Naive thymus-derived CD4-positive, alpha-beta T cell (primary cell): ENCODE measurements around the gene PRSS56. TPM values are rescaled to one million over a fixed set of nuclear protein-coding genes. Genes with fewer than 3 reads are reported as not detected.

Experiments
- ATAC-seq: fragments of 150-1000 bp; cut with Tn5 transposase; 2 replicates; pipeline ENCODE4 v1.10.0; 2021; ENCODE audit warnings: mild to moderate bottlenecking, moderate library complexity
- CTCF ChIA-PET: fragments of 350-600 bp; sonication (Branson Sonifier 250); formaldehyde crosslinking; loops from one replicate; lab custom pipeline; 2021; ENCODE audit warnings: antibody characterized with exemption; lab: Charles Lee
- POLR2A ChIA-PET: fragments of 350-600 bp; sonication (Branson Sonifier 250); formaldehyde crosslinking; loops from one replicate; lab custom pipeline; 2021; ENCODE audit warnings: antibody characterized with exemption, inconsistent platforms; lab: Charles Lee
- DNase-seq, 9 donors: peaks; one replicate each; pipeline versions ENCODE4 v3.0.0 to v3.0.0-alpha.2; 2020 to 2022; ENCODE audit warnings: mixed read lengths in 1 of 9
- H3K27ac ChIP-seq: one replicate; pipeline ENCODE4 v1.7.0; 2013; ENCODE audit warnings: mild to moderate bottlenecking, low read depth, low read length, moderate library complexity
- H3K27me3 ChIP-seq, 2 donors: one replicate each; pipeline ENCODE4 v1.7.0; 2013; ENCODE audit warnings: low read length in 2 of 2, mild to moderate bottlenecking in 2 of 2, moderate library complexity in 2 of 2; ENCODE audit not compliant: control insufficient read depth in 2 of 2, insufficient read depth in 2 of 2
- H3K36me3 ChIP-seq, 3 experiments: 1 replicate in 2 of 3; 2 replicates in 1 of 3; pipeline ENCODE4 v1.7.0; 2013; ENCODE audit warnings: low read length in 3 of 3, mild to moderate bottlenecking in 3 of 3, moderate library complexity in 1 of 3; ENCODE audit not compliant: insufficient read depth in 3 of 3, control insufficient read depth in 2 of 3
- H3K4me1 ChIP-seq, 2 donors: one replicate each; pipeline ENCODE4 v1.7.0; 2013; ENCODE audit warnings: low read length in 2 of 2, mild to moderate bottlenecking in 2 of 2, moderate library complexity in 1 of 2; ENCODE audit not compliant: control insufficient read depth in 2 of 2, insufficient read depth in 2 of 2
- H3K4me3 ChIP-seq: 2 replicates; pipeline ENCODE4 v1.7.0; 2013; ENCODE audit warnings: mild to moderate bottlenecking, low read length
- H3K9me3 ChIP-seq, 3 experiments: 1 replicate in 2 of 3; 2 replicates in 1 of 3; pipeline ENCODE4 v1.7.0; 2013; ENCODE audit warnings: low read length in 3 of 3; ENCODE audit not compliant: control insufficient read depth in 2 of 3
- H3K27ac Mint-ChIP-seq, 9 donors: one replicate each; pipeline ENCODE4 v1.8.0; 2020 to 2022; ENCODE audit warnings: mixed read lengths in 9 of 9, mild to moderate bottlenecking in 8 of 9, moderate library complexity in 5 of 9, inconsistent platforms in 2 of 9
- H3K27me3 Mint-ChIP-seq, 5 donors: one replicate each; pipeline ENCODE4 v1.8.0; 2021 to 2022; ENCODE audit warnings: mixed read lengths in 5 of 5, mild to moderate bottlenecking in 1 of 5
- H3K36me3 Mint-ChIP-seq, 5 donors: one replicate each; pipeline ENCODE4 v1.8.0; 2020 to 2022; ENCODE audit warnings: mixed read lengths in 5 of 5, mild to moderate bottlenecking in 3 of 5, inconsistent platforms in 1 of 5
- H3K4me1 Mint-ChIP-seq, 7 donors: one replicate each; pipeline ENCODE4 v1.8.0; 2020 to 2022; ENCODE audit warnings: mixed read lengths in 7 of 7, mild to moderate bottlenecking in 3 of 7, inconsistent platforms in 1 of 7
- H3K4me3 Mint-ChIP-seq, 10 donors: one replicate each; pipeline ENCODE4 v1.8.0; 2020 to 2022; ENCODE audit warnings: mild to moderate bottlenecking in 10 of 10, mixed read lengths in 10 of 10, moderate library complexity in 6 of 10, inconsistent platforms in 2 of 10
- H3K9me3 Mint-ChIP-seq, 11 donors: one replicate each; pipeline ENCODE4 v1.8.0; 2020 to 2022; ENCODE audit warnings: mixed read lengths in 11 of 11, mild to moderate bottlenecking in 4 of 11, inconsistent platforms in 1 of 11, moderate library complexity in 1 of 11
- intact Hi-C, 2 donors: fragments of 100-400 bp; cut with micrococcal nuclease; formaldehyde crosslinking; loops; one replicate each; pipeline ENCODE4 v1.15.1; 2023
- polyA plus RNA-seq, 2 donors: library from polyadenylated mRNA; unstranded; fragments of 300-500 nt; fragmentation: Illumina TruSeq; gene quantifications; one replicate each; pipeline ENCODE4 v1.2.3, GENCODE V29; 2021
- total RNA-seq, 6 experiments: library from RNA in 5 of 6; stranded (reverse) in 5 of 6; gene quantifications; 1 replicate in 5 of 6; 2 replicates in 1 of 6; pipeline ENCODE4 v1.2.3 and lab custom pipeline; 2021 to 2026

Gene PRSS56
- total and polyA plus RNA-seq, 7 experiments from 2014 or later, result not detected

- POLR2A ChIA-PET, result no interaction called here
- no peaks in the 10 kb centered on the region for H3K9me3 ChIP-seq
- H3K36me3 ChIP-seq, result no peaks in the 10 kb centered on the region
- Mint-ChIP-seq H3K4me3 (peak overlapping the region in 8 of 10 donors; percentile 21 to 81 (median 46)), H3K9me3 (no peaks in the 10 kb centered on the region), H3K27me3 (peaks cover 34 to 60% (median 42%) of the 10 kb centered on the region in 5 donors), H3K36me3 (no peaks in the 10 kb centered on the region), H3K27ac (peak overlapping the region in 3 of 9 donors; percentile 55 to 67 (median 57)), H3K4me1 (peaks cover 0 to 9% (median 4%) of the 10 kb centered on the region in 7 donors)
- DNase-seq (peak; percentile 36 to 64 (median 52)), ATAC-seq (peak; percentile 72)
- H3K4me3 ChIP-seq, result no peak overlapping the region
- intact Hi-C loops, result no loop called here
- peaks cover 0 to 4% of the 10 kb centered on the region in 2 donors for H3K4me1 ChIP-seq
- CTCF ChIA-PET, result no interaction called here
- H3K27me3 ChIP-seq, result peaks cover 0 to 7% of the 10 kb centered on the region in 2 donors
- H3K27ac ChIP-seq, result no peak overlapping the region
These were observed 17.0 kb upstream of the PRSS56 start for GRCh38 chr2:232502911-232503808.

DNA sequence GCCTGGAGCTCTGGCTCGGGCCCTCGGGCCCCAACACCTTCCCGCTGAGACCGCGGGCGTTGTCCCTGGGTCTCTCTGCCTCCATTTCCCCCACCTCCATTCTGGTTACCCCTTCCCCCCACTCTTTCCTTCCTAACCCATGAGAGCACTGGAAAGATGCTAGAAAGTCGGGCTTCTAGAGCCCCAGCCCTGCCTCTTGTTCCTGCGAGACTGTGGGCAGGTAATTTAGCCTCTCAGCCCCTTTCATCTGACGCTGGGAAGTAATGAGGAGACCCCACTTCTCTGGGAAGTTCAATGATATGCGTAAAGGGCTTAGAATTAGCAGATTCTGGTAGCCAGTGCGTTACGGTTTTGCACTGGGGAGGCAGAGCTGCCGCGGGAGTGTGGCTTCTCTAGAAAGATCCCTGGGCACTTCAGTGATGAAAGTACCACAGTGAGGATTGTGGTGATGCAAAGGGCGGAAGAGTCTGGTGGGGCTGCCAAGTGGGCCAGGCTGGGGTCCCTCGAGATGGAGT, 16.3 kb upstream of the PRSS56 start:
- Mint-ChIP-seq H3K4me3 (peak overlapping the region in 7 of 10 donors; percentile 25 to 81 (median 53)), H3K4me1 (peaks cover 0 to 9% (median 4%) of the 10 kb centered on the region in 7 donors), H3K9me3 (no peaks in the 10 kb centered on the region), H3K36me3 (no peaks in the 10 kb centered on the region), H3K27ac (peak overlapping the region in 4 of 9 donors; percentile 45 to 70 (median 68)), H3K27me3 (peaks cover 28 to 59% (median 39%) of the 10 kb centered on the region in 5 donors)
- no peaks in the 10 kb centered on the region for H3K9me3 ChIP-seq
- peaks cover 0 to 7% of the 10 kb centered on the region in 2 donors for H3K27me3 ChIP-seq
- H3K27ac ChIP-seq, result no peak overlapping the region
- H3K4me1 ChIP-seq, result peaks cover 0 to 4% of the 10 kb centered on the region in 2 donors
- CTCF ChIA-PET, result no interaction called here
- intact Hi-C loops, result no loop called here
- DNase-seq (no peak), ATAC-seq (no peak)
- no peak overlapping the region for H3K4me3 ChIP-seq
- POLR2A ChIA-PET, result no interaction called here
- H3K36me3 ChIP-seq, result no peaks in the 10 kb centered on the region

GRCh38 chr2:232504438-232504837, 15.8 kb upstream of the PRSS56 start:
- peaks cover 0 to 7% of the 10 kb centered on the region in 2 donors for H3K27me3 ChIP-seq
- H3K4me1 ChIP-seq, result peaks cover 0 to 4% of the 10 kb centered on the region in 2 donors
- Mint-ChIP-seq H3K27me3 (peaks cover 28 to 60% (median 43%) of the 10 kb centered on the region in 5 donors), H3K9me3 (no peaks in the 10 kb centered on the region), H3K4me3 (peak overlapping the region in 4 of 10 donors; percentile 9 to 81 (median 62)), H3K36me3 (no peaks in the 10 kb centered on the region), H3K27ac (peak overlapping the region in 1 of 9 donors; percentile 42), H3K4me1 (peaks cover 0 to 9% (median 4%) of the 10 kb centered on the region in 7 donors)
- ChIA-PET POLR2A (no interaction called here), CTCF (no interaction called here)
- H3K9me3 ChIP-seq, result no peaks in the 10 kb centered on the region
- no peaks in the 10 kb centered on the region for H3K36me3 ChIP-seq
- no peak overlapping the region for H3K4me3 ChIP-seq
- DNase-seq (no peak), ATAC-seq (no peak)
- H3K27ac ChIP-seq, result no peak overlapping the region
- intact Hi-C loops, result no loop called here

DNA sequence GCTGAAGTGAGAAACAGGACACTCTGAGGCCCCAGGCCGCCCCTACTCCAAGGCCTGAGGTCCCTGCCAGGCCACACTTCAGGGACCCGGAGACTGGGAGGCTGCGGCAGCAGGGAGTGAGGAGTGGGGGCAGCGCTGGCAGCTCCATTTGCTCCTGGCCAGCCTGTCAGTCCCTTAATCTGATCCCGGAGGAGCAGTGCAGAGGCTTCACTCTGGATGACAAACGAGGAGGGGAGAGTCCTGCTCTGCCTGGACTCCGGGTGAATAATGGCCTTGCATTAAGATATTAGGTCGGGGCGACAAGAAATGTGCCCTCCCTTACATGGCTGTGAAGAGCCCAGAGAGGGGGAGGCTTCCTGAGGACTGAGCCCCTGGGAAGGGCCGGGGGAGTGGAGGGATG, 14.3 kb upstream of the PRSS56 start:
- peaks cover 0 to 7% of the 10 kb centered on the region in 2 donors for H3K27me3 ChIP-seq
- no peak for ATAC-seq
- Mint-ChIP-seq H3K9me3 (no peaks in the 10 kb centered on the region), H3K4me1 (peaks cover 0 to 9% (median 4%) of the 10 kb centered on the region in 7 donors), H3K27me3 (peaks cover 17 to 61% (median 35%) of the 10 kb centered on the region in 5 donors), H3K36me3 (no peaks in the 10 kb centered on the region), H3K27ac (no peak overlapping the region), H3K4me3 (no peak overlapping the region)
- POLR2A ChIA-PET, result no interaction called here
- CTCF ChIA-PET, result no interaction called here
- DNase-seq, result no peak
- no peaks in the 10 kb centered on the region for H3K36me3 ChIP-seq
- no peaks in the 10 kb centered on the region for H3K9me3 ChIP-seq
- intact Hi-C loops, result no loop called here
- H3K27ac ChIP-seq, result no peak overlapping the region
- no peak overlapping the region for H3K4me3 ChIP-seq
- H3K4me1 ChIP-seq, result peaks cover 0 to 4% of the 10 kb centered on the region in 2 donors

GRCh38 chr2:232506709-232507108, 13.5 kb upstream of the PRSS56 start:
- POLR2A ChIA-PET, result no interaction called here
- no peak for DNase-seq
- no peaks in the 10 kb centered on the region for H3K9me3 ChIP-seq

GRCh38 chr2:232508251-232508650, 11.9 kb upstream of the PRSS56 start:
- H3K27me3 Mint-ChIP-seq, result peaks cover 16 to 47% (median 27%) of the 10 kb centered on the region in 5 donors
- no peaks in the 10 kb centered on the region for H3K9me3 ChIP-seq
- ATAC-seq (no peak), DNase-seq (no peak)
- peaks cover 0 to 9% (median 3%) of the 10 kb centered on the region in 7 donors for H3K4me1 Mint-ChIP-seq
- no peak overlapping the region for H3K27ac Mint-ChIP-seq
- H3K36me3 ChIP-seq, result no peaks in the 10 kb centered on the region
- POLR2A ChIA-PET, result no interaction called here
- peaks cover 0 to 7% of the 10 kb centered on the region in 2 donors for H3K27me3 ChIP-seq
- no peaks in the 10 kb centered on the region for H3K4me1 ChIP-seq
- intact Hi-C loops, result no loop called here
- no peak overlapping the region for H3K4me3 ChIP-seq
- CTCF ChIA-PET, result no interaction called here
- no peak overlapping the region for H3K27ac ChIP-seq
- no peaks in the 10 kb centered on the region for H3K36me3 Mint-ChIP-seq
- H3K4me3 Mint-ChIP-seq, result no peak overlapping the region
- no peaks in the 10 kb centered on the region for H3K9me3 Mint-ChIP-seq

More at GRCh38 chr2:232506709-232507108, 13.5 kb upstream of the PRSS56 start:
- Mint-ChIP-seq H3K9me3 (no peaks in the 10 kb centered on the region), H3K27ac (no peak overlapping the region), H3K27me3 (peaks cover 17 to 52% (median 32%) of the 10 kb centered on the region in 5 donors), H3K36me3 (no peaks in the 10 kb centered on the region), H3K4me1 (peaks cover 0 to 9% (median 4%) of the 10 kb centered on the region in 7 donors), H3K4me3 (no peak overlapping the region)
- H3K4me1 ChIP-seq, result peaks cover 0 to 4% of the 10 kb centered on the region in 2 donors
- no peak overlapping the region for H3K4me3 ChIP-seq
- no peak for ATAC-seq
- no peaks in the 10 kb centered on the region for H3K36me3 ChIP-seq
- intact Hi-C loops, result no loop called here
- CTCF ChIA-PET, result no interaction called here
- H3K27me3 ChIP-seq, result peaks cover 0 to 7% of the 10 kb centered on the region in 2 donors
- H3K27ac ChIP-seq, result no peak overlapping the region
